GM19193 (cell line): Measurements from ENCODE around the gene KLHDC4.

Source experiments
- POLR2A ChIP-seq: IDR thresholded peaks from 4 replicates; pipeline ENCODE4 v1.6.1; 2011; ENCODE audit not compliant: insufficient read depth, insufficient read length; ENCODE audit errors: extremely low read depth

Gene KLHDC4

GRCh38 chr16:87671715-87672270 is 94.0 kb downstream of the KLHDC4 start:
- no peak for TF ChIP-seq POLR2A

GRCh38 chr16:87671221-87671620 is 94.6 kb downstream of the KLHDC4 start:
- TF ChIP-seq POLR2A = no peak

- TF ChIP-seq POLR2A = no peak
Measured at GRCh38 chr16:87669672-87670071, 96.1 kb downstream of the KLHDC4 start.

GRCh38 chr16:87667946-87668345 is 97.8 kb downstream of the KLHDC4 start:
- TF ChIP-seq POLR2A = no peak

- no peak for TF ChIP-seq POLR2A
Measured at GRCh38 chr16:87667443-87667842, 98.3 kb downstream of the KLHDC4 start.

- no peak for TF ChIP-seq POLR2A
Measured at GRCh38 chr16:87666919-87667318, 98.9 kb downstream of the KLHDC4 start.

GRCh38 chr16:87665193-87665592 is 100.6 kb downstream of the KLHDC4 start:
- no peak for TF ChIP-seq POLR2A

- no peak for TF ChIP-seq POLR2A
Measured at GRCh38 chr16:87664792-87665191, 101.0 kb downstream of the KLHDC4 start.

- no peak for TF ChIP-seq POLR2A
Measured at GRCh38 chr16:87662254-87663204, 103.3 kb downstream of the KLHDC4 start.

- TF ChIP-seq POLR2A = no peak
Measured at GRCh38 chr16:87661561-87661960, 104.2 kb downstream of the KLHDC4 start.

- no peak for TF ChIP-seq POLR2A
Measured at GRCh38 chr16:87658564-87659225, 107.1 kb downstream of the KLHDC4 start.
